ENCODE results near the gene PNPLA6.
"Not testable (repeated sequence)": the region's sequence is repeated elsewhere in the genome, so short reads cannot be mapped to it uniquely, and the experiment has no call there.

Gene PNPLA6

DNA sequence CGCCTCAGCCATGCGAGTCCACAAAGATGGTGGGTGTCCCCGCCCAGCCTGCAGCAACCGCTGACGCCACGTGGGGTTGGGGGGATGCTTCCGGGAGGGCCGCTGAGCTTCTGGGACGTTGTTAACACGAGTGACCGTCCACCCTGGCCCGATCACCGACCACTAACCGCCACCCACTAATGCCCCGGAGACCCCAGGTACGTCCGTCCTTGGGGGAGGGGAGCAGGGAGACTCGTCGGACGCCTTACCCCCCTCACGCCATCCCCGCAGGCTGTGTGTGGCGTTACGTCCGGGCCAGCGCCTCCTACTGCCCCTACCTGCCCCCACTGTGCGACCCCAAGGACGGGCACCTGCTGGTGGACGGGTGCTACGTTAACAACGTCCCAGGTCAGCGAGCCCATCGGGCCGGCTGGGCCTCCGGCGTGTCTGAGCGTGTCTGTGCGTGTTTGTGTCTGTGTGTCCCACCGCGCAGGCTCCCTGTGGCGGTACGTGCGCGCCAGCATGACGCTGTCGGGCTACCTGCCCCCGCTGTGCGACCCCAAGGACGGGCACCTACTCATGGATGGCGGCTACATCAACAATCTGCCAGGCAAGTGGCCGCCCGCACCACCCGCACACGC lies 21.3 kb downstream of the PNPLA6 start:
- no peak for DNase-seq

DNA sequence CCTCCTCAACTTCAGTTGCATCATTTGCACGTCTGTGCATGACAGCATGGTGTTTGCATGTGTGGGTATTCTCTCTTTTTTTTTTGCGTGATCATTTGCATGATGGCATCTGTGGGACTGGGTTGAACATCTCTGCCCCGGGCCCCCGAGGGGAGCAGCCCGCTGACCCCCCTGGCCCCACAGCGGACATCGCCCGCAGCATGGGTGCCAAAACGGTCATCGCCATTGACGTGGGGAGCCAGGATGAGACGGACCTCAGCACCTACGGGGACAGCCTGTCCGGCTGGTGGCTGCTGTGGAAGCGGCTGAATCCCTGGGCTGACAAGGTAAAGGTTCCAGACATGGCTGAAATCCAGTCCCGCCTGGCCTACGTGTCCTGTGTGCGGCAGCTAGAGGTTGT lies 23.1 kb downstream of the PNPLA6 start:
- DNase-seq = no peak

DNA sequence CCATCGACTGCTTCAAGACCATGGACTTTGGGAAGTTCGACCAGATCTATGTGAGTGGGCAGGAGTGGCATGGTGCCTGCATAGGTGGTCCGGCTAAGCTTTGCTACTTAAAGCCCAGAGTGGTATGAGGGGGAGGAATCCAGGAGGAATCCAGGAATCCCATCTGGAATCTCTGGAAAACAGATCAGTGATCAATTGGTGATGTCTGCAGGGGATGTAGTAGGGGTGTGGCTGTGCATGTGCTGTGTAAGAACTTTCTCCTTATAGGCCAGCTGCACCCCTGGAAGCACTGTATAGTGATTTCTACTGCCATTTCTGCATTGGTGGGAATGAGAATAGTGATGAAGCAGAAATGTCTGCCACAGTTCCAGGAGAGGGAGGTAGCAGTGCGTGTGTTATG lies 23.6 kb downstream of the PNPLA6 start:
- DNase-seq = no peak

DNA sequence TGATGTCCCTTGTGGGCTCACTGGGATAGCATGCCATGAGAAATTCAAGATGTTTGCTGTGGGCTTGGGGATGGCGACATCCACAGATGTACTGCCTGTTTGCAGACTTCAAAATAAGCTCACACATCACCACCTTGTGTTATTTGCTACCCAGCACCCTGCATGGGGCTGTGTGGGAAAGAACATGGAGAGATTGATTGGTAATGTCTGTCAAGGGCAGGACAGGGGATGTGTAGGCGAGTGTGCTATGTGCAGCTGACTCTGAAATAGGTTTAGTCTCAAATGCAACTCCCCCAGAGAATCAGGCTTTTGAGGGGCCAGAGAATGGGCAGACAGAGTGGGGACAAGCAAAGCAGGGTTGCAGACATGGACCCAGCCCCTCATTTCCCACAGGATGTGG lies 24.7 kb downstream of the PNPLA6 start:
- DNase-seq = no peak

DNA sequence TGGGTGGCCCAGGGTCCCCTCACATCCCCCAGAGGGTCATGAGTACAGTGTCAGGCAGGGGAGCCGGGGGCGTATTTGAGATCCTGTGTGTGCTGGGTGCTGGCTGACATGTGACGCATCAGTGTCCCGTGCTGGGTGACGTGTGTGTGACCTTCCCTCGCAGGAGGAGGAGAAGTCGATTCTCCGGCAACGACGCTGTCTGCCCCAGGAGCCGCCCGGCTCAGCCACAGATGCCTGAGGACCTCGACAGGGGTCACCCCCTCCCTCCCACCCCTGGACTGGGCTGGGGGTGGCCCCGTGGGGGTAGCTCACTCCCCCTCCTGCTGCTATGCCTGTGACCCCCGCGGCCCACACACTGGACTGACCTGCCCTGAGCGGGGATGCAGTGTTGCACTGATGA lies 25.8 kb downstream of the PNPLA6 start:
- no peak for DNase-seq

DNA sequence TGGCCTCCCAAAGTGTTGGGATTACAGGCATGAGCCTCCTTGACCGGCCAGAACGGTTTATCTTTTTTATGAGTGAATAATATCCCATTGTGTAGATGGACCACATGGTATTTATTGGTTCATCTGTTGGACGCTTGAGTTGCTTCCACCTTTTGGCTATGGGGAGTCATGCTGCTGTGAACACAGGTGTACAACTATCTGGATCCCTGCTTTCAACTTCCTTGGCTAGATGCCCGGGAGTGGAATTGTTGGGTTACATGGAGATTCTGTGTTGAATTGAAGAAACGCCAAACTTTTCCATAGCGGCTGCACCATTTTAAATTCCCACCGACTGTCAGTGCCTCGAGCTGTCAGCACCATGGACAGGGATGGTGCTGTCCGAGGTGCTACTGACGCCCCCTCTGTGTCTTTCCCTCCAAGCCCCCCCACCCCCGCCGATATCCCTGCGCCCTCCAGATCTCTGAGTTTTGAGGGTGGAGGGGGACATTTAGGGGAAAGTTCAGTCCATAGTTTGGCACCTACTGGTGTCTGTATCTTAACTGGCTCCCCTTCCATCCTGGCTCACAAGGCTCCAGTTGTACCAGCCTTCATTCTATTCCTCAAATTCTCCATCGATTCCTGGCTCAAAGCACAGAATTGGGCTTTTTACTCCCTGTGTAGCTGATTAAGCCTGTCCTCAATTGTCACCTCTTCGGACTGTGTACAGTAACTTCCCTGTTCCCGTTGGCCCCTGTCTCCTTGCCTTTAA lies 27.3 kb downstream of the PNPLA6 start:
- DNase-seq = peak in 1 of 2 experiments; percentile 20

DNA sequence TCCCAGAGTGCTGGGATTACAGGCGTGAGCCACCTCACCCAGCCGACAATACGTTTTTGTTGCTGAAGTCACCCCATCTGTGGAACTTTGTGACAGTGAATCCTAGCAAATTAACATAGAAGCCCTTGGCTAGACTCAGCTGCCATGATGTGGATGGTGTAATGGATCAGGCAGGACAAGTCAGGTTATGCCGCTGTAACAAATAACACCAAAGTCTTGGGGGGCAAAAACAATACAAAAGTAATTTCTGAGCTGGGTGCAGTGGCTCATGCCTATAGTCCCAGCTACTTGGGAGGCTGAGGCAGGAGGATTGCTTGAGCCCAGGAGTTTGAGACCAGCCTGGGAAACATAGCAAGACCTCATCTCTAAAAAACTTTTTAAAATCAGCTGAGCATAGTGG lies 29.3 kb downstream of the PNPLA6 start:
- DNase-seq = no peak

DNA sequence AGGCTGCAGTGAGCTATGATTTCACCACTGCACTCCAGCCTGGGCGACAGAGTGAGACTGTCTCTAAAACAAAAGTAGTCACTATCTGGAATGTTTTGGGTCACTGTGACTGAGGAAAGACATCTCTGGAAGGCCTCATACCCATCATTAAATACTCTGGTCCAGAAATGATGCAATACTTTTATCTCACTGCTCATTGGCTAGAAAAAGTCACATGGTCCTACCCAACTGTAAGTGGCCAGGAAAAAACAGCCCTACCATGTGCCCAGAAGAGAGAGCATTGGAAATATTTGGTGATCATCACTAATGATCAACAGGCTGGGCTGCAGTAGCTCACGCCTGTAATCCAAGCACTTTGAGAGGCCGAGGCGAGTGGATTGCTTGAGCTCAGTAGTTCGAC lies 29.8 kb downstream of the PNPLA6 start:
- DNase-seq = no peak

DNA sequence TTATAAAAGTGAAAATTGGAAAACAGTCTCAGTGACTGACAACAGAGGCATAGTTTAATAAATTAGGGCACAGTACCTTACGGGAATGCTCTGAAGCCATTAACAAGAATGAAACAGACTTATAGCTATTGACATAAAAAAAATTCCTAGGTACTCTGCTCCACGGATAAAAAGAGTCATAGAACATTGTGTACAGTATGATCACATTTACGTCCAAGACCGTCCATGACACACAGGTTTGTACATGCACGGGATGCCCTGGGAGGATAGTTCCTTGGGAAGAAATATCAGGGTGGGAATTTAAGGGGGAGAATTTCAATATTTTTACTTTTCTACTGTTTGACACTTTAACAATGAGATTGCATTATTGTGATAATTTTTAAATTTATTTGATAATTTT lies 35.2 kb downstream of the PNPLA6 start:
- no peak for DNase-seq

DNA sequence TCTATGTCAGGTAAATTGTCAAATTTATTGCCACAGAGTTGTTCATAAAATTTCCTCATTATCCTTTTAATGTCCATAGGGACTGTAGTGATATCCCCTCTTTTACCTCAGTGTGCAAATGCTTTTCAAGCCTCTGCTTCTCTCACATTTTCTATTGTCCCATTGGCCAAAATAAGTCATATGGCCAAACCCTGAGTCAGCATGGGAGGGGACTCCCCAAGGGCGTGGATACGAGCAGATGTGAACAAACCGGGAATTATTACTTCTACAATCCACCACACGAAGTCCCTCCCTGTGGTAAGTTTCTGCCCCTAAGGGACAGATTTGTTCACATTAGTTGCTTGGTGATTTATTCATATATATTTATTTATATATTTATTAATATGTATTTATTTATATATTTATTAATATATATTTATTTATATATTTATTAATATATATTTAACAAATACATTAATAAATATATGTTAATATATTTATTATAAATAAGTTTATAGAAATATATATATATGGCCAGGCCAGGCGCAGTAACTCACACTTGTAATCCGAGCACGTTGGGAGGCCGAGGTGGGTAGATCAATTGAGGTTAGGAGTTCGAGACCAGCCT lies 40.0 kb downstream of the PNPLA6 start:
- DNase-seq = no peak

DNA sequence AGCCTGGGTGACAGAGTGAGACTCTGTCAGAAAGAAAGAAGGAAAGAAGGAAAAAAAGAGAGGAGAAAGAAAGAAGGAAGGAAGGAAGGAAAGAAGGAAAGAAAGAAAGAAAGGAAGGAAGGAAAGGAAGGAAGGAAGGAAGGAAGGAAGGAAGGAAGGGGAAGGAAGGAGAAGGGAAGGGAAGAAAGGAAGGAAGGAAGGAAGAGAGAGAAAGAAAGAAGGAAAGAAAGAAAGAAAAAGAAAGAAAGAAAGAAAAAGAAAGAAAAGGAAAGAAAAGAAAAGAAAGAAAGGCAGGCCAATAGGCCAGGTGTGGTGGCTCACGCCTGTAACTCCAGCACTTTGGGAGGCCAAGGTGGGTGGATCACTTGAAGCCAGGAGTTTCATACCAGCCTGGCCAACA lies 41.9 kb downstream of the PNPLA6 start:
- not testable (repeated sequence) for DNase-seq

DNA sequence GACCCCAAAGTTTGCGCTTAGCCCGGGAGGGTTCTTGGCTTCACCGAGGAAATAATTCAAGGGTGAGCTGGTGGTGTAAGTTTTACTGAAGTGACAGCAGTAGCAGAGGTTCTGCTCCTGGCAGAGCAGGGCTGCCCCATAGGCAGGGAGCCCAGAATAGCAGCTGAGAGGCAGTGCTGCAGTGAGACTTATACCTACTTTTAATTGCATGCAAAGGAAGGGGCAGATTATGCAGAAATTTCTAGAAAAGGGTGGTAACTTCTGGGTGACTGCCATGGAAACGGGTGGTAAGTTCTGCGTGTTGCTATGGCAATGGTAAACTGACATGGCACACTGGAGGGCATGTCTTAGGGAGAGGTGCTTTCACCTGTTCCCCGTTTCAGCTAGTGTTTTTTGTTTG lies 42.6 kb downstream of the PNPLA6 start:
- DNase-seq = no peak

DNA sequence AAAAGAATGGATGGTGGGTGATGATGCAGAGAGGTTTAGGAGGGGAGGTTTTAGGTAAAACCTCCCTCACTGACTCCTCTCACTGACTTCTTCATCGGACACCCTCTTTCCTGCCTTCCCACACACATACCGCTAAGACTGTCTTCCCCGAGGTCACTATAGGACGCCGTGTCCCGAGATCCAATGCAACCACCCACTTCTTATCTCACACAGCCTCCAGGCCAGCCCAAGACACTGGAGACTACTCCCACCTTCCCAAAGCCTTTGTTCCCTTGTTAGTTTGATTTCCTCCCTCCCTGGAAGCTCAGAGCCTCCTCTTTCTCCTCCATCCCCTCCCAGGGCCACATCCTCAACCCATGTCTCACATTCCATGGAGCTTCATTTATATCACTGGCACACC lies 43.7 kb downstream of the PNPLA6 start:
- DNase-seq = no peak

DNA sequence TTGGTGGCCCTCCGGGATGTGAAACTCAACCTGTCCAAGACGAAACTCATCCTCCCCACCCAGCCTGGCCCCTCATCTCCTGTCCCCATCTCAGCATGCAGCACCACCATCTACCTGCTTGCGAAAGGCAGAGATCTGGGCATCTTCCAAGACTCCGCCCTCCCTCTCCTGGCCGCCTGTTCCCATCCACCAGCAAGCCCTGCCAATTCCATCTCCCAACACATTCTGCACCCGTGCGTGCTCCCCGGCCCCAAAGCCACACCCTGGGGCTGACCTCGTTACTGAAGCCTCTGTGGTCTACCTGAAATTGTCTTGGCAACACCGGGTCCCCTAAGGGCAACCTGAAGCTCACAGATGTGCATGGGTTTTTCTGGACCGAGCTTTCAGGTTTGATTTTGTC lies 46.9 kb downstream of the PNPLA6 start:
- no peak for DNase-seq

DNA sequence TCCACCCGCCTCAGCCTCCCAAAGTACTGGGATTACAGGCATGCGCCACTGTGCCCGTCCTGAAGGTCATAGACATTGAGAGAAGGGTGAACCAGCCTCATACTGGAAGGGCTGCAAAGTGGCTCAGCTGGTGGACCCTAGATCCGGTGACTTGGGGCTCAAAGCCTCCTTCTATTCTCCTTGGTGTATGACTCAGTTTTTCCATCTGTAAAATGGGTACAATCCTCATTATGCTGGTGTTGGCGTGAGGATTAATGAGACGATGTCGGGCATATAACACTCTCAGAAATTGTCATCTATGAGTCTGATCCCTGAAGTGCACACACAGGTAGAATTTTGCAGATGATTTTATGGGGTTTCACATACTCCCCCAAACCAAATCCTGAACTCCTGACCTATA lies 54.3 kb downstream of the PNPLA6 start:
- DNase-seq = no peak

DNA sequence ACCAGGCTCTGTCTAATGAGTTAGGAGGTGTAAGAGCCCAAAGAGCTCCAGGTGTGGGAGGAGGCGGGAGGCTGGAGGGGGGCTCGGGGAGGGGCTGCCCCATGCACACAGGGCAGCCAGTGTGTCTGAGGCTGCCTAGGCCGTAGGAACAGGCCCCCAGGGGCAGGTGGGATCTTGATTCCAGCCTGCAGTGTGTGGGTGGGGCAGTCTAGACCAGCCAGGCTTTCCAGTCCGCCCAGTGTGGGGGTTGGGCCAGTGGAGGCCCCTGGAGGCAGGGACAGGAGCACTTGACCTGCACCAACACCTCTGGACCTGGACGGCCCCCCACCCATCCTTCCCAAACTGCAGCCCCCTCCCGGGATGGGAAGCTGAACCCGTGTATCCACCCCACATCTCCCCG lies 54.7 kb downstream of the PNPLA6 start:
- DNase-seq = no peak

DNA sequence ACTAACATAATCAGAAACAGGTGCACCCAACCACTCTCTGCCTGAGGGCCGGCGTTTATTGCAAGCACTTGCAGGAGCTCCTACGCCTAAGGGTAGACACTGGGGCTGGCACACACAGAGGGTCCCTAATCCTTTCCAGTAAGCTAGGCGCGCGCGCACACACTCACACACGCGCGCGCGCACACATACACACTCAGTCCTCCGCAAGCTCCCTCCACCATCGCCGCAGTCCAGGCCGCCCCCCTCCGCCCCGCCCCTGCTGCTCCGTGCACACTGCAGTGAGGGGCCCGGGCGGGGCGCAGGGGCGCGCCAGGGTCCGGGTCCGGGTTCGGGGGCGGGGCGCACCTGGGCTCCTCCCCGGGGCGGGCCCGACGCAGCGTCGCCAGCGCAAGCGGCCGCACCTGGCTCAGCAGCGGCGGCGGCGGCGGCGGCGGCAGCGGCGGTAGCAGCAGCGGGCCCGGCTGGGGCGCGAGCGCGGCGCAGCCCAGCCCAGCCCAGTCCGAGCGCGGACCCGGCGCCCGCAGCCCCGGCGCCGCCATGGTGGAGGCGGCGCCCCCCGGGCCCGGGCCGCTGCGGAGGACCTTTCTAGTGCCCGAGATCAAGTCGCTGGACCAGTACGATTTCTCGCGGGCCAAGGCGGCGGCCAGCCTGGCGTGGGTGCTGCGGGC lies 60.1 kb downstream of the PNPLA6 start, which contains the start of gene CAMSAP3:
TSS of gene CAMSAP3 (plus strand) at position 398 of the 668 bp plus-strand sequence. CDS start at position 538, 140 bp downstream.
- no peak for DNase-seq

DNA sequence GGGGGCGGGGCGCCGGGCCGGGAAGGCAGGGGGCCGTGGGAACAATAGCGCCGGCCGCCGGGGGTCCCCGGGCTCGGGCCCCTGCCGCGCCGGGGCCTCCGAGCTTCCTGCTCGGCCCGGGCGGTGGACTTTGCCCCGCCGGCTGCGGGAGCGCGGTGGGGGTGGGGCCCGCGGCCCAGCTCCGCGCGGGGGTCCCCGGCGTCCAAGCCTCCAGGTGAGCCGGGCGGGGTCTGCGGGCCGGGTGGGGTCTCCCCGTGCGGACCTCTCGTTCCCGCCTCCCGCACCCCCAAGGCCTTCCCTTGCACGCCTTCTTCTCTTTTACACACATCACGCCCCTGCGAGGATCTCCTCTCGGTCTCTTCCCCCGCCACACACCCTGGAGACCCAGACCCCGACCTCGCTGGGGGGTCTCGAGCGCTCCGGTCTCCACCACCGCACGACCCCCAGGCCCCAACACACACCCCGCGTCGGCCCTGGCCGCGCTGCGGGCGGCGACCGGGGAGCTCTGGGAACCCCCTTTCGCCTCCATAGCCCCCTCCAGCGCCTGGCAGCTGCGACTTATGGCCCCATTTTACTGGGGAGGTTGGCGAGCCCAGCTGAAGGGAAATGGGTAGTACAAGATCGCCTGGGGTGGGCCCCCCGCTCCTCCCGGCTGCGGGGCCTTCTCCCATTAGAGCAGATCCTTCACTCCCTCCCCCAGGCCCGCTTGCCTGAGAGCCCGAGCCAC lies 60.9 kb downstream of the PNPLA6 start:
- no peak for DNase-seq

DNA sequence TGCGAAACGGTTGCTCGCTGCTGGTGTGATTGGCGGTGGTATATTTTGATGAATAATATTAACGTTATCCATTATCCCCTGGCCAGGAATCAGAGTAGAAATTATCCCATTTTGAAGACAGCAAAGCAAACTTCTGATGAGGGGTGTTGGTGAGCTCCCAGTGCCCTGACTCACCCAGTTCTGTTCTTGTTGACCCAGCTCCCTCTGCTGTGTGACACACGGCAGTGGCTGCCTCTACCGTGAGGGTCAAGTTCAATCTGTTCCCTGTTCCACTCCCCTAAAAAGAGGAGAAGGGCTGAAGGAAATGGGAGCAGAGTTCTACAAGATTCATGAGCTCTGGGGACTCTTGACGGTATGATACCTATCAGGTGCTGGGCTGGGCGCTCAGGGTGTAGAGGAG lies 62.2 kb downstream of the PNPLA6 start:
- no peak for DNase-seq

DNA sequence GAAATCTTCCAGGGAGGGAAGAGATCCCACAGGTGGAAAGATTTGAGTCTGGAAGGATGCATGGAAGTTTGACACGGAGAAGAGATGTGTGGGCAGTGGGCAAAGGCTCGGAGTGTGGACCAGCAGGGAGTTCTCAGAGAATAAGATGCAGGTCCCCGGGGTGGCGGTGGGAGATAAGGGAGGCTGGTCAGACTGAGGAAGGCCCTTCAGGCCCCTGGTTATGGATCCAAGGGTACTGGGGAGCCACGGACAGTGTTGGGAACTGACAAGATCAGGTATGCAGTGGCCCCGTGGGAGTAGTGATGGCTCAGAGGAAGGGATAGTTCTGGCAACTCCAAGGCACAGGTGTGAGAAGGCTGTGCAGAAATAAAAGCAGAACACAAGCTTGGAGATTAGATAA lies 62.7 kb downstream of the PNPLA6 start:
- DNase-seq = no peak

DNA sequence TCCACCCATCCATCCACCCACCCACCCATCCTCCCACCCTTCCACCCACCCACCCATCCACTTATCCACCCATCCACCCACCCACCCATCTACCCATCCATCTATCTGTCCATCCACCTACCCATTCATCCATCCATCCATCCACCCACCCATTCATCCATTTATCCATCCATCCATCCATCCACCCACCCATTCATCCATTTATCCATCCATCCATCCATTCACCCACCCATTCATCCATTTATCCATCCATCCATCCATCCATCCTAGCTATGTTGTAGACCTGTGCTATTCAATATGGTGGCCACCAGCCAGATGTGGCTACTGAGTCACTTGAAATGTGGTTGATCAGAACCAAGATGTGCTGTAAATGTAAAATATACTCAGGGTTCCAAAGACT lies 65.2 kb downstream of the PNPLA6 start:
- no peak for DNase-seq

DNA sequence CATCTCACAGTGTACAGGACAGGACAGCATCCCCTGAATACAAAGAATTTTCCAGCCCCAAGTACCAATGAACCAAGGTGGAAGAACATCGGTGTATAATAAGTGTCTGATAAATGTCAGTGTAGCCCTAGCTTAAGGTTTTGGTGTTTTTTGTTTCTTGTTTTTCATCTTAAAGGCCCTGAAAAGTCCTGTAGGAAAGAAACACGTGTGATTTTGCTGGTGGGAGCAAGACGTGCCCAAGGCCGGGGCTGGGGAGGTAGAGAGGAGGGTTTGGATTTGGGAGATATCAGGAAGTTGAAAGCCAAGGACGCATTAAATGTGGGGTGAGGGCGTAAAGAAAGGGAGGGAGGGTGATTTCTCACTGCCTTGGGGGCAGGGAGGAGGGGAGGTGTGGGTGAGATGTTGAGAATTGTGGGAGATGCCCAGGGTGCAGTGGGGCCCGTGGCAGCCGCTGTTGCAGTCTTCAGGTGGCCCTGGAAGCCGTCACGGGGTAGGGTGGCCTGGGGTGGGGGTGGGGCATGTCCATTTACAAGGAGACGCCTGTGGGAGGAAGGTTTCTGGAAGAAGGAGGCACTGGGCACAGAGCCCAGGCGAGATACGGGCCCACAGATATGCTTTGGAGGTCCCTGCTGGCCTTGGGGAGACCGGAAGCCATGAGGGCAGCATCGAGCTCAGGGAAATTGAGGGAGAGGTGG lies 66.9 kb downstream of the PNPLA6 start:
- no peak for DNase-seq
